Inferior parietal cortex (tissue), 1 donor: ENCODE measurements around the gene CAMK2G.
"Not testable (repeated sequence)": the region's sequence is repeated elsewhere in the genome, so short reads cannot be mapped to it uniquely, and the experiment has no call there.

Experiments
- DNase-seq: peaks from one replicate; pipeline ENCODE4 v3.0.0-alpha.2; 2016; ENCODE audit errors: extremely low spot score

The CAMK2G gene

GRCh38 chr10:73812657-73813056 is 61.7 kb downstream of the CAMK2G start:
- no peak for DNase-seq

GRCh38 chr10:73810735-73811465 is 63.5 kb downstream of the CAMK2G start:
- DNase-seq: no peak

- no peak for DNase-seq
Observed at GRCh38 chr10:73810358-73810734, 64.0 kb downstream of the CAMK2G start.

GRCh38 chr10:73809061-73809818 is 65.1 kb downstream of the CAMK2G start:
- DNase-seq: no peak

- no peak for DNase-seq
Observed at GRCh38 chr10:73808021-73808815, 66.1 kb downstream of the CAMK2G start.

- no peak for DNase-seq
Observed at GRCh38 chr10:73807471-73807870, 66.9 kb downstream of the CAMK2G start.

GRCh38 chr10:73806176-73806950 is 68.0 kb downstream of the CAMK2G start:
- DNase-seq: no peak

- DNase-seq: no peak
Observed at GRCh38 chr10:73803680-73804286, 70.6 kb downstream of the CAMK2G start.

GRCh38 chr10:73802276-73802991 is 71.9 kb downstream of the CAMK2G start:
- DNase-seq: no peak

- DNase-seq: no peak
Observed at GRCh38 chr10:73801253-73801590, 73.1 kb downstream of the CAMK2G start.

- no peak for DNase-seq
Observed at GRCh38 chr10:73800560-73801252, 73.6 kb downstream of the CAMK2G start.

- DNase-seq: no peak
Observed at GRCh38 chr10:73799899-73800559, 74.3 kb downstream of the CAMK2G start.

GRCh38 chr10:73798927-73799560 is 75.3 kb downstream of the CAMK2G start:
- no peak for DNase-seq

- no peak for DNase-seq
Observed at GRCh38 chr10:73798087-73798486, 76.3 kb downstream of the CAMK2G start.

GRCh38 chr10:73797324-73798025 is 76.9 kb downstream of the CAMK2G start:
- no peak for DNase-seq

- DNase-seq: no peak
Observed at GRCh38 chr10:73796766-73797165, 77.6 kb downstream of the CAMK2G start.

- DNase-seq: not testable (repeated sequence)
Observed at GRCh38 chr10:73796035-73796434, 78.3 kb downstream of the CAMK2G start.

- not testable (repeated sequence) for DNase-seq
Observed at GRCh38 chr10:73795491-73795890, 78.9 kb downstream of the CAMK2G start.
